Gastrocnemius medialis (tissue), 4 donors: ENCODE measurements around the gene NKIRAS2. TPM values are rescaled to one million over a fixed set of nuclear protein-coding genes. Genes with fewer than 3 reads are reported as not detected.
"Not testable (repeated sequence)": the region's sequence is repeated elsewhere in the genome, so short reads cannot be mapped to it uniquely, and the experiment has no call there.

Source experiments
- ATAC-seq, 2 donors: fragments of 150-250 bp; one replicate each; pipeline ENCODE4 v1.9.1; 2016
- DNase-seq, 2 donors: peaks; one replicate each; pipeline ENCODE4 v3.0.0-alpha.2; 2019
- H3K27ac ChIP-seq, 4 donors: fragments of 200-600 bp; sonication (generic); 1 replicate in 1 of 4; 2 replicates in 3 of 4; pipeline ENCODE4 v1.5.1; 2016 to 2018; ENCODE audit warnings: mild to moderate bottlenecking in 2 of 4, moderate library complexity in 1 of 4
- H3K27me3 ChIP-seq, 3 donors: fragments of 200-600 bp; sonication (generic) in 2 of 3; 1 replicate in 1 of 3; 2 replicates in 2 of 3; pipeline versions ENCODE4 v1.5.1 to v1.6.0; 2016 to 2019; ENCODE audit warnings: mild to moderate bottlenecking in 1 of 3, moderate library complexity in 1 of 3
- H3K36me3 ChIP-seq, 2 donors: fragments of 200-600 bp; sonication (generic) in 1 of 2; one replicate each; pipeline ENCODE4 v1.5.1; 2017 to 2018
- H3K4me1 ChIP-seq, 2 donors: fragments of 200-600 bp; sonication (generic) in 1 of 2; one replicate each; pipeline ENCODE4 v1.5.1; 2016 to 2017; ENCODE audit warnings: mild to moderate bottlenecking in 2 of 2
- H3K4me3 ChIP-seq, 4 donors: fragments of 200-600 bp; sonication (generic) in 3 of 4; 1 replicate in 1 of 4; 2 replicates in 3 of 4; pipeline ENCODE4 v1.5.1; 2016 to 2019; ENCODE audit warnings: mild to moderate bottlenecking in 2 of 4
- H3K9me3 ChIP-seq, 3 donors: fragments of 200-600 bp; sonication (generic) in 2 of 3; 1 replicate in 1 of 3; 2 replicates in 2 of 3; pipeline ENCODE4 v1.5.1; 2016 to 2019
- CTCF ChIP-seq, 5 experiments: fragments of 450-650 bp in 3 of 5; fragments of 200-600 bp in 2 of 5; sonication (generic) in 2 of 5; IDR thresholded peaks in 4 of 5; conservative IDR thresholded peaks in 1 of 5; 1 replicate in 4 of 5; 2 replicates in 1 of 5; pipeline ENCODE4 v1.5.1; 2016 to 2019; ENCODE audit warnings: antibody characterized with exemption in 5 of 5, mild to moderate bottlenecking in 3 of 5, moderate library complexity in 3 of 5
- POLR2A ChIP-seq, 2 donors: fragments of 450-650 bp; IDR thresholded peaks; one replicate each; pipeline ENCODE4 v1.6.1; 2017; ENCODE audit warnings: antibody characterized with exemption in 2 of 2, mild to moderate bottlenecking in 2 of 2, moderate library complexity in 2 of 2
- in situ Hi-C, 4 donors: fragments of 200-750 bp; cut with MboI; loops; one replicate each; pipeline versions ENCODE4 v1.15.0 to v1.8.0; 2017; ENCODE audit warnings: low sequenced_read_pairs in 4 of 4
- intact Hi-C: fragments of 100-400 bp; cut with DNase I; formaldehyde crosslinking; loops from one replicate; pipeline ENCODE4 v1.15.1; 2023; ENCODE audit warnings: low total_unique reads
- total RNA-seq, 4 donors: library from RNA; depleted of rRNA; stranded (reverse); fragments of >200 nt; gene quantifications; one replicate each; pipeline versions ENCODE4 v1.1.0 to v1.2.3, GENCODE V29; 2016

The NKIRAS2 gene
- total RNA-seq, 4 donors from 2014 or later: 48.8 to 77.0 (median 63.4) TPM

- intact Hi-C loops (no loop called here), in situ Hi-C loops (no loop called here)
- TF ChIP-seq CTCF (IDR thresholded peaks at IDR 0.05 in 4 of 5, conservative IDR thresholded peaks at IDR 0.05 in 1 of 5) (no peak), POLR2A (IDR thresholded peaks at IDR 0.05) (no peak)
- Histone ChIP-seq H3K36me3 (peaks cover 0 to 7% of the 10 kb centered on the region in 2 donors), H3K4me3 (no peak overlapping the region), H3K27ac (no peak overlapping the region), H3K27me3 (no peaks in the 10 kb centered on the region), H3K9me3 (no peaks in the 10 kb centered on the region), H3K4me1 (peaks cover 41 to 43% of the 10 kb centered on the region in 2 donors)
- DNase-seq (no peak), ATAC-seq (no peak)
Observed at GRCh38 chr17:42005166-42005565, 14.7 kb upstream of the NKIRAS2 start.

GRCh38 chr17:42009170-42009569 lies 10.7 kb upstream of the NKIRAS2 start:
- intact Hi-C loops (no loop called here), in situ Hi-C loops (no loop called here)
- ATAC-seq: no peak
- no peaks in the 10 kb centered on the region for H3K27me3 ChIP-seq
- H3K4me3 ChIP-seq: no peak overlapping the region
- H3K9me3 ChIP-seq: no peaks in the 10 kb centered on the region
- DNase-seq: peak in 1 of 2 donors; percentile 25
- H3K36me3 ChIP-seq: no peaks in the 10 kb centered on the region
- H3K27ac ChIP-seq: peak overlapping the region in 2 of 4 donors; percentile 33 to 93
- H3K4me1 ChIP-seq: peaks cover 61 to 69% of the 10 kb centered on the region in 2 donors
- TF ChIP-seq CTCF (IDR thresholded peaks at IDR 0.05 in 4 of 5, conservative IDR thresholded peaks at IDR 0.05 in 1 of 5) (peak in 1 of 5 experiments; percentile 9), POLR2A (IDR thresholded peaks at IDR 0.05) (no peak)

GRCh38 chr17:42010266-42010680 lies 9.6 kb upstream of the NKIRAS2 start:
- H3K9me3 ChIP-seq, H3K36me3 ChIP-seq, H3K27me3 ChIP-seq, H3K4me3 ChIP-seq, ATAC-seq, in situ Hi-C loops, intact Hi-C loops: not testable (repeated sequence)
- peak in 1 of 2 donors; percentile 16 for DNase-seq
- peaks cover 68 to 71% of the 10 kb centered on the region in 2 donors for H3K4me1 ChIP-seq
- peak overlapping the region in 2 of 4 donors; percentile 2 to 93 for H3K27ac ChIP-seq

- DNase-seq (peak in 1 of 2 donors; percentile 12), ATAC-seq (no peak)
- in situ Hi-C loops (no loop called here), intact Hi-C loops (no loop called here)
- Histone ChIP-seq H3K4me1 (peaks cover 72 to 74% of the 10 kb centered on the region in 2 donors), H3K27me3 (no peaks in the 10 kb centered on the region), H3K27ac (peak overlapping the region in 3 of 4 donors; percentile 2 to 93 (median 21)), H3K36me3 (no peaks in the 10 kb centered on the region), H3K4me3 (no peak overlapping the region), H3K9me3 (no peaks in the 10 kb centered on the region)
- TF ChIP-seq CTCF (IDR thresholded peaks at IDR 0.05 in 4 of 5, conservative IDR thresholded peaks at IDR 0.05 in 1 of 5) (no peak), POLR2A (IDR thresholded peaks at IDR 0.05) (no peak)
Observed at GRCh38 chr17:42010898-42011516, 8.9 kb upstream of the NKIRAS2 start.

- peaks cover 72 to 77% of the 10 kb centered on the region in 2 donors for H3K4me1 ChIP-seq
- in situ Hi-C loops, H3K36me3 ChIP-seq, intact Hi-C loops, H3K4me3 ChIP-seq, H3K27me3 ChIP-seq, DNase-seq, H3K9me3 ChIP-seq, ATAC-seq: not testable (repeated sequence)
- peak overlapping the region; percentile 51 to 93 (median 70) for H3K27ac ChIP-seq
Observed at GRCh38 chr17:42012363-42012762, 7.5 kb upstream of the NKIRAS2 start.

- Histone ChIP-seq H3K27ac (peak overlapping the region; percentile 51 to 93 (median 70)), H3K4me1 (peaks cover 75 to 83% of the 10 kb centered on the region in 2 donors)
- ATAC-seq, H3K36me3 ChIP-seq, H3K9me3 ChIP-seq, intact Hi-C loops, H3K4me3 ChIP-seq, H3K27me3 ChIP-seq, DNase-seq, in situ Hi-C loops: not testable (repeated sequence)
Observed at GRCh38 chr17:42013740-42014139, 6.2 kb upstream of the NKIRAS2 start.
